HCT116 (cell line): ENCODE measurements around the gene RPRM.

Experiments
- CTCF ChIP-seq, 3 experiments: fragments of 200-600 bp in 1 of 3; sonication (generic) in 1 of 3; IDR thresholded peaks in 2 of 3; conservative IDR thresholded peaks in 1 of 3; 2 replicates each; pipeline ENCODE4 v1.5.1; 2012 to 2017; ENCODE audit warnings: low read depth in 2 of 3, low read length in 2 of 3, antibody characterized with exemption in 1 of 3, borderline replicate concordance in 1 of 3, control low read depth in 1 of 3, mild to moderate bottlenecking in 1 of 3, mixed read lengths in 1 of 3, mixed run types in 1 of 3, moderate library complexity in 1 of 3; ENCODE audit not compliant: insufficient read depth in 1 of 3
- EZH2 ChIP-seq: fragments of 200-600 bp; sonication (generic); IDR thresholded peaks from 2 replicates; pipeline ENCODE4 v1.6.1; 2017; ENCODE audit warnings: antibody characterized with exemption, mixed run types
- FOSL1 ChIP-seq: IDR thresholded peaks from 2 replicates; pipeline ENCODE4 v1.6.1; 2012; ENCODE audit warnings: low read depth
- POLR2A ChIP-seq: IDR thresholded peaks from 2 replicates; pipeline ENCODE4 v1.7.0; 2011; ENCODE audit warnings: borderline replicate concordance; ENCODE audit not compliant: insufficient read depth, insufficient read length; ENCODE audit errors: extremely low read depth
- ZNF274 ChIP-seq: fragments of 200-500 bp; sonication (Bioruptor generic); IDR thresholded peaks from 2 replicates; pipeline ENCODE4 v1.6.1; 2014; ENCODE audit warnings: mild to moderate bottlenecking, low read depth, low read length, inconsistent platforms

GRCh38 chr2:153478289-153479261, at the start of gene RPRM:
- TF ChIP-seq CTCF (IDR thresholded peaks at IDR 0.05 in 2 of 3, conservative IDR thresholded peaks at IDR 0.05 in 1 of 3; ENCODE audit: borderline replicate concordance in 1 of 3, insufficient read depth in 1 of 3, low read depth in 2 of 3, low read length in 2 of 3) = peak; percentile 48 to 94 (median 88); a peak in 5 of 6 replicates
- no peak for TF ChIP-seq FOSL1
- no peak for TF ChIP-seq EZH2
- TF ChIP-seq ZNF274 = no peak
- TF ChIP-seq POLR2A = no peak
